ENCODE results near the gene MAD1L1.

MAD1L1 gene

GRCh38 chr7:2029211-2029905 is 203.4 kb downstream of the MAD1L1 start:
- H3K27me3 ChIP-seq (ENCODE audit: control insufficient read depth, insufficient read depth, low read length), result no peaks in the 10 kb centered on the region
- H3K36me3 ChIP-seq (ENCODE audit: control insufficient read depth, insufficient read depth, low read length), result no peaks in the 10 kb centered on the region
- no peak overlapping the region for H3K4me3 ChIP-seq (ENCODE audit: low read depth, low read length)
- H3K9ac ChIP-seq (ENCODE audit: low read depth, low read length), result no peak overlapping the region
- H3K9me3 ChIP-seq (ENCODE audit: control insufficient read depth, insufficient read depth, low read length), result peaks cover 4% of the 10 kb centered on the region
- H3K4me1 ChIP-seq (ENCODE audit: control insufficient read depth, insufficient read depth, low read length), result no peaks in the 10 kb centered on the region

DNA sequence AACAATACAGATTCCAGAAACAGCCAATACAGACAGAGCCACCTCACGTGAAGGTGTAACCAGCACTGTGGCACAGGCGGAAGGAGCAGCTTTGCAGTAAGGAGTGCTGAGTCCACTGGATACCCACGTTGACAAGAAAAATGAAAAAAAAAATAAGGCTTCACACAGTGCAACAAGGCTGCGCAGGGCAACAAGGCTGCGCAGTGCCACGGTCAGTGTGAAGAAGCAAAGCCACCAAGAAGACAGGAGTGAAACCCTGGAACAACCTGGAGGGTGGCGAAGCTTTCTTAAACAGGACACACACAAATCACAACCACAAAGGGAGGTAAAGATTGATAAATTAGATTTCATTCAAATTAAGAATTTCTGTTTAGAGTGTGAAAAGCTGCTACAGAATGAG is 204.0 kb downstream of the MAD1L1 start:
- no peak overlapping the region for H3K4me3 ChIP-seq (ENCODE audit: low read depth, low read length)
- no peaks in the 10 kb centered on the region for H3K36me3 ChIP-seq (ENCODE audit: control insufficient read depth, insufficient read depth, low read length)
- H3K27me3 ChIP-seq (ENCODE audit: control insufficient read depth, insufficient read depth, low read length), result no peaks in the 10 kb centered on the region
- no peaks in the 10 kb centered on the region for H3K4me1 ChIP-seq (ENCODE audit: control insufficient read depth, insufficient read depth, low read length)
- H3K9ac ChIP-seq (ENCODE audit: low read depth, low read length), result no peak overlapping the region
- peaks cover 4% of the 10 kb centered on the region for H3K9me3 ChIP-seq (ENCODE audit: control insufficient read depth, insufficient read depth, low read length)

GRCh38 chr7:2025188-2025587 is 207.6 kb downstream of the MAD1L1 start:
- no peaks in the 10 kb centered on the region for H3K36me3 ChIP-seq (ENCODE audit: control insufficient read depth, insufficient read depth, low read length)
- no peaks in the 10 kb centered on the region for H3K4me1 ChIP-seq (ENCODE audit: control insufficient read depth, insufficient read depth, low read length)
- no peaks in the 10 kb centered on the region for H3K27me3 ChIP-seq (ENCODE audit: control insufficient read depth, insufficient read depth, low read length)
- H3K9me3 ChIP-seq (ENCODE audit: control insufficient read depth, insufficient read depth, low read length), result peaks cover 4% of the 10 kb centered on the region
- no peak overlapping the region for H3K4me3 ChIP-seq (ENCODE audit: low read depth, low read length)
- H3K9ac ChIP-seq (ENCODE audit: low read depth, low read length), result no peak overlapping the region

DNA sequence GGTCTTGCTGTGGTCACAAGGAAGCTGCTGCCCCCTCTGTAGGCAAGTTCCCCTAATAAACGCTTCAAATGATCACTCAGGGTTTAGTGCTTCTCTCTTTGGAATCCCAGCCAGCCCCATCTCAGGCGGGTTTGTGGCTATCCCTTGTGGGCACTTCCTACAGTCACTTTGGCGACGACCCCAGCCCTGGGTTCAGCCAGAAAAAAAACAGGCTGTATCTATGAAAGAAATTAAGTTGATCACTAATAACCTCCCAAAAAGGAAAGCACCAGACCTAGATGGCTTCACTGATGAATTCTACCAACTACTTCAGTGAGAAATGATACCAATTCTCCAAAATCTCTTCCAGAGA is 208.2 kb downstream of the MAD1L1 start:
- Histone ChIP-seq H3K36me3 (ENCODE audit: control insufficient read depth, insufficient read depth, low read length) (no peaks in the 10 kb centered on the region), H3K9me3 (ENCODE audit: control insufficient read depth, insufficient read depth, low read length) (peaks cover 4% of the 10 kb centered on the region)

GRCh38 chr7:2023877-2024566 is 208.7 kb downstream of the MAD1L1 start:
- no peaks in the 10 kb centered on the region for H3K36me3 ChIP-seq (ENCODE audit: control insufficient read depth, insufficient read depth, low read length)
- H3K27me3 ChIP-seq (ENCODE audit: control insufficient read depth, insufficient read depth, low read length), result no peaks in the 10 kb centered on the region
- peaks cover 4% of the 10 kb centered on the region for H3K9me3 ChIP-seq (ENCODE audit: control insufficient read depth, insufficient read depth, low read length)
- no peaks in the 10 kb centered on the region for H3K4me1 ChIP-seq (ENCODE audit: control insufficient read depth, insufficient read depth, low read length)
- no peak overlapping the region for H3K9ac ChIP-seq (ENCODE audit: low read depth, low read length)
- H3K4me3 ChIP-seq (ENCODE audit: low read depth, low read length), result no peak overlapping the region

More for the DNA sequence above, 208.2 kb downstream of the MAD1L1 start:
- H3K27me3 ChIP-seq (ENCODE audit: control insufficient read depth, insufficient read depth, low read length), result no peaks in the 10 kb centered on the region
- H3K4me3 ChIP-seq (ENCODE audit: low read depth, low read length), result no peak overlapping the region
- H3K4me1 ChIP-seq (ENCODE audit: control insufficient read depth, insufficient read depth, low read length), result no peaks in the 10 kb centered on the region
- H3K9ac ChIP-seq (ENCODE audit: low read depth, low read length), result no peak overlapping the region

- Histone ChIP-seq H3K27me3 (ENCODE audit: control insufficient read depth, insufficient read depth, low read length) (no peaks in the 10 kb centered on the region), H3K9me3 (ENCODE audit: control insufficient read depth, insufficient read depth, low read length) (peaks cover 4% of the 10 kb centered on the region), H3K4me1 (ENCODE audit: control insufficient read depth, insufficient read depth, low read length) (no peaks in the 10 kb centered on the region), H3K9ac (ENCODE audit: low read depth, low read length) (no peak overlapping the region), H3K36me3 (ENCODE audit: control insufficient read depth, insufficient read depth, low read length) (no peaks in the 10 kb centered on the region), H3K4me3 (ENCODE audit: low read depth, low read length) (no peak overlapping the region)
These were observed 210.0 kb downstream of the MAD1L1 start for GRCh38 chr7:2022737-2023250.

GRCh38 chr7:2022021-2022409 is 210.7 kb downstream of the MAD1L1 start:
- H3K27me3 ChIP-seq (ENCODE audit: control insufficient read depth, insufficient read depth, low read length), result no peaks in the 10 kb centered on the region
- no peaks in the 10 kb centered on the region for H3K36me3 ChIP-seq (ENCODE audit: control insufficient read depth, insufficient read depth, low read length)
- H3K4me3 ChIP-seq (ENCODE audit: low read depth, low read length), result no peak overlapping the region
- H3K9ac ChIP-seq (ENCODE audit: low read depth, low read length), result no peak overlapping the region
- H3K4me1 ChIP-seq (ENCODE audit: control insufficient read depth, insufficient read depth, low read length), result no peaks in the 10 kb centered on the region
- H3K9me3 ChIP-seq (ENCODE audit: control insufficient read depth, insufficient read depth, low read length), result peaks cover 4% of the 10 kb centered on the region

- no peaks in the 10 kb centered on the region for H3K9me3 ChIP-seq (ENCODE audit: control insufficient read depth, insufficient read depth, low read length)
- no peaks in the 10 kb centered on the region for H3K36me3 ChIP-seq (ENCODE audit: control insufficient read depth, insufficient read depth, low read length)
- no peak overlapping the region for H3K9ac ChIP-seq (ENCODE audit: low read depth, low read length)
- no peaks in the 10 kb centered on the region for H3K27me3 ChIP-seq (ENCODE audit: control insufficient read depth, insufficient read depth, low read length)
- no peaks in the 10 kb centered on the region for H3K4me1 ChIP-seq (ENCODE audit: control insufficient read depth, insufficient read depth, low read length)
- no peak overlapping the region for H3K4me3 ChIP-seq (ENCODE audit: low read depth, low read length)
These were observed 212.8 kb downstream of the MAD1L1 start for GRCh38 chr7:2019711-2020511.

DNA sequence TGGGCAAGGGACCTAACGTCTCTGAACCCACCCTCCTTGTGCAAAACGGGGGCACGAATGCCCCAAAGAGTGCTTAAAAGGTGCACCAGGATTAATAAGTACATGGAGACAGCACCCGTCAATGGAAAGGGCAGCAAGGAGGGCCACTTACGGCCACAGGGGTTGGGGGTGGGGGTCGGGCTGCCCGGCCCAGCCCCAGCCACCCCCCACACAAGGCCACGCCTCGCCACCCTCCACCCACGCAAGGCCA is 213.4 kb downstream of the MAD1L1 start:
- no peak overlapping the region for H3K4me3 ChIP-seq (ENCODE audit: low read depth, low read length)
- no peaks in the 10 kb centered on the region for H3K4me1 ChIP-seq (ENCODE audit: control insufficient read depth, insufficient read depth, low read length)
- H3K9me3 ChIP-seq (ENCODE audit: control insufficient read depth, insufficient read depth, low read length), result no peaks in the 10 kb centered on the region
- no peaks in the 10 kb centered on the region for H3K27me3 ChIP-seq (ENCODE audit: control insufficient read depth, insufficient read depth, low read length)
- H3K36me3 ChIP-seq (ENCODE audit: control insufficient read depth, insufficient read depth, low read length), result peaks cover 2% of the 10 kb centered on the region
- no peak overlapping the region for H3K9ac ChIP-seq (ENCODE audit: low read depth, low read length)

GRCh38 chr7:2018569-2019460 is 213.9 kb downstream of the MAD1L1 start:
- Histone ChIP-seq H3K4me1 (ENCODE audit: control insufficient read depth, insufficient read depth, low read length) (no peaks in the 10 kb centered on the region), H3K9ac (ENCODE audit: low read depth, low read length) (no peak overlapping the region), H3K4me3 (ENCODE audit: low read depth, low read length) (no peak overlapping the region), H3K36me3 (ENCODE audit: control insufficient read depth, insufficient read depth, low read length) (peaks cover 7% of the 10 kb centered on the region), H3K9me3 (ENCODE audit: control insufficient read depth, insufficient read depth, low read length) (no peaks in the 10 kb centered on the region), H3K27me3 (ENCODE audit: control insufficient read depth, insufficient read depth, low read length) (no peaks in the 10 kb centered on the region)

GRCh38 chr7:2017914-2018568 is 214.7 kb downstream of the MAD1L1 start:
- no peak overlapping the region for H3K9ac ChIP-seq (ENCODE audit: low read depth, low read length)
- H3K27me3 ChIP-seq (ENCODE audit: control insufficient read depth, insufficient read depth, low read length), result no peaks in the 10 kb centered on the region
- H3K36me3 ChIP-seq (ENCODE audit: control insufficient read depth, insufficient read depth, low read length), result peaks cover 15% of the 10 kb centered on the region
- H3K9me3 ChIP-seq (ENCODE audit: control insufficient read depth, insufficient read depth, low read length), result no peaks in the 10 kb centered on the region
- H3K4me1 ChIP-seq (ENCODE audit: control insufficient read depth, insufficient read depth, low read length), result no peaks in the 10 kb centered on the region
- no peak overlapping the region for H3K4me3 ChIP-seq (ENCODE audit: low read depth, low read length)
